ENCODE results near the gene KRTAP4-9.
"Not testable (repeated sequence)": the region's sequence is repeated elsewhere in the genome, so short reads cannot be mapped to it uniquely, and the experiment has no call there.

KRTAP4-9 gene

GRCh38 chr17:41082626-41083025 lies 22.6 kb upstream of the KRTAP4-9 start:
- H3K4me3 ChIP-seq (ENCODE audit: low read depth, low read length), result no peak overlapping the region
- DNase-seq (ENCODE audit: low read depth), result no peak
- no peak for TF ChIP-seq CTCF (conservative IDR thresholded peaks at IDR 0.05; ENCODE audit: low read depth, low read length)

- not testable (repeated sequence) for H3K4me3 ChIP-seq (ENCODE audit: low read depth, low read length); DNase-seq (ENCODE audit: low read depth)
Measured at GRCh38 chr17:41083427-41083826, 21.8 kb upstream of the KRTAP4-9 start.

GRCh38 chr17:41084100-41084856 lies 20.9 kb upstream of the KRTAP4-9 start, which contains the start of gene KRTAP4-7:
TSS of gene KRTAP4-7 (plus strand) at chr17:41084150. CDS start at chr17:41084207, 57 bp downstream.
- not testable (repeated sequence) for DNase-seq (ENCODE audit: low read depth); H3K4me3 ChIP-seq (ENCODE audit: low read depth, low read length)

GRCh38 chr17:41088760-41089352 lies 16.3 kb upstream of the KRTAP4-9 start:
- not testable (repeated sequence) for H3K4me3 ChIP-seq (ENCODE audit: low read depth, low read length); DNase-seq (ENCODE audit: low read depth)

GRCh38 chr17:41096055-41096454 lies 9.1 kb upstream of the KRTAP4-9 start:
- H3K4me3 ChIP-seq (ENCODE audit: low read depth, low read length), result no peak overlapping the region
- no peak for DNase-seq (ENCODE audit: low read depth)
- TF ChIP-seq CTCF (conservative IDR thresholded peaks at IDR 0.05; ENCODE audit: low read depth, low read length), result no peak

- no peak for TF ChIP-seq CTCF (conservative IDR thresholded peaks at IDR 0.05; ENCODE audit: low read depth, low read length)
- no peak within 1 kb of the TSS for H3K4me3 ChIP-seq (ENCODE audit: low read depth, low read length)
- no peak for DNase-seq (ENCODE audit: low read depth)
Measured at GRCh38 chr17:41098042-41098441, 7.1 kb upstream of the KRTAP4-9 start, which contains the start of gene KRTAP4-8. TSS of gene KRTAP4-8 (minus strand) at chr17:41098142. CDS start at chr17:41098084, 58 bp downstream.

- DNase-seq (ENCODE audit: low read depth), result no peak
- no peak for TF ChIP-seq CTCF (conservative IDR thresholded peaks at IDR 0.05; ENCODE audit: low read depth, low read length)
- H3K4me3 ChIP-seq (ENCODE audit: low read depth, low read length), result no peak overlapping the region
Measured at GRCh38 chr17:41098481-41098880, 6.7 kb upstream of the KRTAP4-9 start.

GRCh38 chr17:41099682-41100480 lies 5.3 kb upstream of the KRTAP4-9 start:
- not testable (repeated sequence) for DNase-seq (ENCODE audit: low read depth); H3K4me3 ChIP-seq (ENCODE audit: low read depth, low read length)

Measured in choroid plexus epithelial cell (primary cell).